Measurements from ENCODE around the gene GLB1L2. TPM values are rescaled to one million over a fixed set of nuclear protein-coding genes. Genes with fewer than 3 reads are reported as not detected.
A peak's percentile ranks its signal among the peaks of the same experiment; 100 is the strongest.
"Not testable (repeated sequence)": the region's sequence is repeated elsewhere in the genome, so short reads cannot be mapped to it uniquely, and the experiment has no call there.

GLB1L2 gene, protein sequence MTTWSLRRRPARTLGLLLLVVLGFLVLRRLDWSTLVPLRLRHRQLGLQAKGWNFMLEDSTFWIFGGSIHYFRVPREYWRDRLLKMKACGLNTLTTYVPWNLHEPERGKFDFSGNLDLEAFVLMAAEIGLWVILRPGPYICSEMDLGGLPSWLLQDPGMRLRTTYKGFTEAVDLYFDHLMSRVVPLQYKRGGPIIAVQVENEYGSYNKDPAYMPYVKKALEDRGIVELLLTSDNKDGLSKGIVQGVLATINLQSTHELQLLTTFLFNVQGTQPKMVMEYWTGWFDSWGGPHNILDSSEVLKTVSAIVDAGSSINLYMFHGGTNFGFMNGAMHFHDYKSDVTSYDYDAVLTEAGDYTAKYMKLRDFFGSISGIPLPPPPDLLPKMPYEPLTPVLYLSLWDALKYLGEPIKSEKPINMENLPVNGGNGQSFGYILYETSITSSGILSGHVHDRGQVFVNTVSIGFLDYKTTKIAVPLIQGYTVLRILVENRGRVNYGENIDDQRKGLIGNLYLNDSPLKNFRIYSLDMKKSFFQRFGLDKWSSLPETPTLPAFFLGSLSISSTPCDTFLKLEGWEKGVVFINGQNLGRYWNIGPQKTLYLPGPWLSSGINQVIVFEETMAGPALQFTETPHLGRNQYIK
- 0.19 TPM for polyA plus RNA-seq (2012; ENCODE audit: missing spikeins)

DNA sequence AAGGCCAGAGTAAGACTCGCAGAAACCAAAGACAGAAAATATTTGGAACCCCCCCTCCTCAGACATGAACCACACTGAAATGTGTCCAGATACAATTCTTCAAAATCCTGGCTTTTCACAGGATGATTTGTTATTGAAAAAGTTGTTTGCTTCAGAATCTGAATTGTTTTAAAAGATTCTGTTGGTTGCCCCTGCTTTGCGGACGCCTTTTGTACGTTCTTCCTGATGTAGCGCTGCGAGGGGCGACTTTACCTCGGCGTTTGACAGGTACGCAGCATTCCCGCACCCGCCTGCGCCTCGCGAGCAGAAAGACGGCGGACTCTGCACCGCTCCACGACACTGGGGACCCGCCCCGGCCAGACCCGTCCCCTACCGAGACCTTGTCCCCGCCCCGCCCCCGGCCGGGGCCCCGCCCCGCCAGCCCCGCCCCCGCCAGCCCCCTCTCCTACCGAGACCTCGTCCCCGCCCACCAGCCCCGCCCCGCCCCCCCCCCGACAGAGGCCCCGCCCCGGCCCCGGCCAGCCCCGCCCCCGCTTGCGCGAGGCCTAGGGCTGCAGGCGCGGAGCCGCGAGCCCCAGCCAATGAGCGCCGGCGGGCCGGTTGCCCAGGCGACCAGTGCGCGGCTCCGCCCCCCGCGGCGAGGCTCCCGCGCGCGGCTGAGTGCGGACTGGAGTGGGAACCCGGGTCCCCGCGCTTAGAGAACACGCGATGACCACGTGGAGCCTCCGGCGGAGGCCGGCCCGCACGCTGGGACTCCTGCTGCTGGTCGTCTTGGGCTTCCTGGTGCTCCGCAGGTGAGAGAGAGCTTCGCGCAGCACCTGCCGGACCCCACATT lies at the start of gene GLB1L2:
Gene GLB1L2 (plus strand): TSS at position 635 of the 835 bp plus-strand sequence. CDS start 74 bp downstream, at position 709.
- DNase-seq (ENCODE audit: insufficient read length) (peak; percentile 62), FAIRE-seq (no peak)
- no peak for TF ChIP-seq POLR2AphosphoS5 (IDR thresholded peaks at IDR 0.05; ENCODE audit: low read depth, low read length)
- TF ChIP-seq POLR2A (IDR thresholded peaks at IDR 0.05; ENCODE audit: low read depth, low read length), result no peak
- TF ChIP-seq TAF1 (IDR thresholded peaks at IDR 0.05; ENCODE audit: borderline replicate concordance, low read depth, low read length), result no peak

GRCh38 chr11:134282121-134283045 lies 49.4 kb upstream of the GLB1L2 start:
- no peak for TF ChIP-seq POLR2AphosphoS5 (IDR thresholded peaks at IDR 0.05; ENCODE audit: low read depth, low read length)
- TF ChIP-seq TAF1 (IDR thresholded peaks at IDR 0.05; ENCODE audit: borderline replicate concordance, low read depth, low read length), result no peak
- no peak for TF ChIP-seq POLR2A (IDR thresholded peaks at IDR 0.05; ENCODE audit: low read depth, low read length)
- FAIRE-seq (no peak), DNase-seq (ENCODE audit: insufficient read length) (no peak)

GRCh38 chr11:134283461-134284230 lies 48.1 kb upstream of the GLB1L2 start:
- TF ChIP-seq POLR2A (IDR thresholded peaks at IDR 0.05; ENCODE audit: low read depth, low read length) (no peak), TAF1 (IDR thresholded peaks at IDR 0.05; ENCODE audit: borderline replicate concordance, low read depth, low read length) (no peak), POLR2AphosphoS5 (IDR thresholded peaks at IDR 0.05; ENCODE audit: low read depth, low read length) (no peak)
- no peak for FAIRE-seq
- no peak for DNase-seq (ENCODE audit: insufficient read length)

- FAIRE-seq; DNase-seq (ENCODE audit: insufficient read length): not testable (repeated sequence)
These were observed 47.4 kb upstream of the GLB1L2 start for GRCh38 chr11:134284349-134284748.

DNA sequence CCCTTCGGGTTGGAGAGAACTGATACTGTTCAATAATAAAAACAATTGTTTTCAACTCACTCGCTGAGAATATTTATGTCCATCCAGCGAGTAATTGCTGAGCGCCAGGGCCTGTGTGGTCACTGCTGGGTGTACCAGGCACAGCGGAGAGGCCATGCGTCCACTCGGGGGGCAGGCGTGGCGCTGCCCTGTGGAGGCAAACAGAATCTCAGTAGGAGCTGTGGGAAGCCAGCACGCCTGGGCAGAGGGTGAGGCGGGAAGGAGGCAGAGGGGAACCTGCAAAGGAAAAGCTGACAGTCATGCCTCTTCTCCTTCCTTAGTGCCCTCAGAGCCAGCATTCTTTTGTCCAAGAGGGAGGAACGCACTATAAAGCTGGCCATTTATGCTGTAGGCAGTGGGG lies 44.2 kb upstream of the GLB1L2 start:
- DNase-seq (ENCODE audit: insufficient read length) (no peak), FAIRE-seq (no peak)
- TF ChIP-seq TAF1 (IDR thresholded peaks at IDR 0.05; ENCODE audit: borderline replicate concordance, low read depth, low read length) (no peak), POLR2AphosphoS5 (IDR thresholded peaks at IDR 0.05; ENCODE audit: low read depth, low read length) (no peak), POLR2A (IDR thresholded peaks at IDR 0.05; ENCODE audit: low read depth, low read length) (no peak)

DNA sequence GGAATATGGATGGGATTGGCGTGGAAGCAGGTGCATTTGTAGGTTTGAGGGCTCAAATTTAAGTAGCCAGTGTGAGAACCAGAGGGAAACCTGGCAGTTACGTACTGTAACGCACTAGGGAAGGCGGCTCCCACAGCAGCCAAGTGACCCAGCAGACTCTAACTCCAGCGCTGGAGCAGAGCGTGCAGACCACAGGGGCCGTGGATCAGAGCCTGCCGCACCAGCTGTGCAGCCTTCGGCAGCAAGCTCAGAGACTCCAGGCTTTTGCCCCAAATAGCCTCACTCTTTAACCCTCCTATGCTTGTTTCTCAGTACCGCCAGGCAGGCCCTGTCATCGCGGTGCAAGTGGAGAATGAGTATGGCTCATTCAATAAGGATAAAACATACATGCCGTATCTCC lies 43.3 kb upstream of the GLB1L2 start:
- DNase-seq (ENCODE audit: insufficient read length) (no peak), FAIRE-seq (no peak)
- no peak for TF ChIP-seq TAF1 (IDR thresholded peaks at IDR 0.05; ENCODE audit: borderline replicate concordance, low read depth, low read length)
- TF ChIP-seq POLR2A (IDR thresholded peaks at IDR 0.05; ENCODE audit: low read depth, low read length), result no peak
- no peak for TF ChIP-seq POLR2AphosphoS5 (IDR thresholded peaks at IDR 0.05; ENCODE audit: low read depth, low read length)

- no peak for TF ChIP-seq TAF1 (IDR thresholded peaks at IDR 0.05; ENCODE audit: borderline replicate concordance, low read depth, low read length)
- TF ChIP-seq POLR2A (IDR thresholded peaks at IDR 0.05; ENCODE audit: low read depth, low read length), result no peak
- TF ChIP-seq POLR2AphosphoS5 (IDR thresholded peaks at IDR 0.05; ENCODE audit: low read depth, low read length), result no peak
- no peak for FAIRE-seq
- no peak for DNase-seq (ENCODE audit: insufficient read length)
These were observed 42.6 kb upstream of the GLB1L2 start for GRCh38 chr11:134289167-134289566.

DNA sequence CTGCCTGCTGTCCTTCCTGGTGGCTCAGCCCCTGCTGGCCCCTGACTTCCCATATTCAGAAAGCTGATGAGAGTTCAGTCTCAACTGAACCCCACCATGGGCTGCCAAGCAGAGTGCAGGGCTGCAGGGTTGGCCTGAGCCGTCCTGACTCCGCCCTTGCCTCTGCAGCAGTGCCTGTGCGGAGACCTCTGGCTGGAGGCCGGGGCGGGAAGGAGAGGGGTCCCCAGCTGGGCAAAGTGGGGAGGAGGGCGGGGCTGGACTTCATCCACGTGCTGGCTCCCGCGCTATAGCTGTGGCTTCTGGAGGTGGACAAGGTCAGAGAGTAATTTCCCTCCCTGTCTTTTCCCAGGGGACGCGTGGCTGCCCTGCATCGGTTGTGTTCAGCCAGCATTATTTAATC lies 42.0 kb upstream of the GLB1L2 start:
- DNase-seq (ENCODE audit: insufficient read length) (no peak), FAIRE-seq (no peak)
- no peak for TF ChIP-seq POLR2AphosphoS5 (IDR thresholded peaks at IDR 0.05; ENCODE audit: low read depth, low read length)

DNA sequence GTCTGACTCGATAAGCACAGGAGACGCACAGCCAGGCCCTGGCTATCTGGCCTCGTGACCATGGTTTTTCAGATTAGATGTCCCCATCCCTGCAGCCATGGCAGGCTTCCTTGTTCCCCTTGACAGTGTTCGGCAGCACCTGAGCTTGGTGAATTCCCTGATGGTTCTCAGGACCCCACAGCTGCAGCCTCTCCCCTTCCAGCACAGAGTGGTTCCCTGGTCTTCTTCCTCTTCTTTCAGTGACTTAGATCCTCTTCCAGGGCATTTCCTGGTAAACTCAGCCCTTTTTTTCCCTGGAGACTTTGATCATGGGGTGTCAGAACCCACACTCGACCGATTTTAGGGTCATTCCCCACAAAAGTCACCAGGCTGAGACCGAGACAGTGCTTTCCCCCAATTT lies 41.1 kb upstream of the GLB1L2 start:
- FAIRE-seq, result no peak
- no peak for DNase-seq (ENCODE audit: insufficient read length)

DNA sequence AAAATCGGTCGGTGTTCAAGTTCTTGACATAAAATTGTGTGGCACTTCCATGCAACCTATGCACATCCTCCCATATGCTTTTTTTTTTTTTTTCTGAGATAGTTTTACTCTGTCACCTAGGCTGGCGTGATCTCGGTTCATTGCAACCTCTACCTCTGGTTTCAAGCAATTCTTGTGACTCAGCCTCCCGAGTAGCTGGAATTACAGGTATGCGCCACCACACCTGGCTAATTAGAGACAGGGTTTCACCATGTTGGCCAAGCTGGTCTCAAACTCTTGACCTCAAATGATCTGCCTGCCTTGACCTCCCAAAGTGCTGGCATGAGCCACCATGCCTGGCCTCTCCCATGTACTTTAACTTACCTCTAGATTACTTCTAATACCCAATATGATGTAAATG lies 40.6 kb upstream of the GLB1L2 start:
- FAIRE-seq (no peak), DNase-seq (ENCODE audit: insufficient read length) (no peak)
- TF ChIP-seq TAF1 (IDR thresholded peaks at IDR 0.05; ENCODE audit: borderline replicate concordance, low read depth, low read length), result no peak
- no peak for TF ChIP-seq POLR2AphosphoS5 (IDR thresholded peaks at IDR 0.05; ENCODE audit: low read depth, low read length)
- TF ChIP-seq POLR2A (IDR thresholded peaks at IDR 0.05; ENCODE audit: low read depth, low read length), result no peak

More for the DNA sequence above, 41.1 kb upstream of the GLB1L2 start:
- TF ChIP-seq POLR2A (IDR thresholded peaks at IDR 0.05; ENCODE audit: low read depth, low read length) (no peak), TAF1 (IDR thresholded peaks at IDR 0.05; ENCODE audit: borderline replicate concordance, low read depth, low read length) (no peak), POLR2AphosphoS5 (IDR thresholded peaks at IDR 0.05; ENCODE audit: low read depth, low read length) (no peak)
